GM20000 (cell line): Measurements from ENCODE around the gene FYN.

Experiments
- DNase-seq: peaks from one replicate; pipeline ENCODE4 v3.0.0; 2012; ENCODE audit warnings: low spot score
- TF ChIP-seq, protein P1 (sequence below): IDR thresholded peaks from 2 replicates; pipeline ENCODE4 v1.5.1; 2012; ENCODE audit warnings: mild to moderate bottlenecking, control low read depth; ENCODE audit errors: extremely low read depth, missing control alignments

The FYN gene

GRCh38 chr6:111880181-111880888 lies 7.1 kb upstream of the FYN start:
- DNase-seq: no peak
- TF ChIP-seq, protein P1, sequence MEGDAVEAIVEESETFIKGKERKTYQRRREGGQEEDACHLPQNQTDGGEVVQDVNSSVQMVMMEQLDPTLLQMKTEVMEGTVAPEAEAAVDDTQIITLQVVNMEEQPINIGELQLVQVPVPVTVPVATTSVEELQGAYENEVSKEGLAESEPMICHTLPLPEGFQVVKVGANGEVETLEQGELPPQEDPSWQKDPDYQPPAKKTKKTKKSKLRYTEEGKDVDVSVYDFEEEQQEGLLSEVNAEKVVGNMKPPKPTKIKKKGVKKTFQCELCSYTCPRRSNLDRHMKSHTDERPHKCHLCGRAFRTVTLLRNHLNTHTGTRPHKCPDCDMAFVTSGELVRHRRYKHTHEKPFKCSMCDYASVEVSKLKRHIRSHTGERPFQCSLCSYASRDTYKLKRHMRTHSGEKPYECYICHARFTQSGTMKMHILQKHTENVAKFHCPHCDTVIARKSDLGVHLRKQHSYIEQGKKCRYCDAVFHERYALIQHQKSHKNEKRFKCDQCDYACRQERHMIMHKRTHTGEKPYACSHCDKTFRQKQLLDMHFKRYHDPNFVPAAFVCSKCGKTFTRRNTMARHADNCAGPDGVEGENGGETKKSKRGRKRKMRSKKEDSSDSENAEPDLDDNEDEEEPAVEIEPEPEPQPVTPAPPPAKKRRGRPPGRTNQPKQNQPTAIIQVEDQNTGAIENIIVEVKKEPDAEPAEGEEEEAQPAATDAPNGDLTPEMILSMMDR: no peak

GRCh38 chr6:111875741-111876140 lies 2.5 kb upstream of the FYN start:
- DNase-seq: no peak
- TF ChIP-seq, protein P1: no peak

DNA sequence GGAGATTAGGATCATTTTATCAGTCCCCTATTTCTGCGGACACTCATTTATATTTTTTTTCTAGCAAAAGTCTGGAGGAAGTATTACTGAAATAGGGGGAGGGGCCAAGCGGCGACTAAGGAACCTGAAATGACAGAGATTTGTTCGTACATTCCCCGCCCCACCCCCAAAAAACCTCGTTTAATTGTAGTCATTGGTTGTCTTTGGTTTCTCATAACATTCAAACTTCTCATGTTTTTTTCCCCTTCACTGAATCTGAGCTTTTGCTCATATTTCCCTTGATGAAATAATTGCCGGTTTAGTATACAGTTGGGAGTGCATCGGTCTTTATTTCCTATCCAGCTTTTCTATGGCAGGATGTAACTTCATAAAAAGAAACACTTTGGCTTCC lies 768 bp upstream of the FYN start:
- TF ChIP-seq, protein P1: no peak
- DNase-seq: peak; percentile 36

- DNase-seq: peak; percentile 45
- TF ChIP-seq, protein P1: no peak
These were observed 663 bp downstream of the FYN start for GRCh38 chr6:111872401-111873177.

GRCh38 chr6:111871725-111872400 lies 1.4 kb downstream of the FYN start:
- TF ChIP-seq, protein P1: no peak
- DNase-seq: peak; percentile 15

DNA sequence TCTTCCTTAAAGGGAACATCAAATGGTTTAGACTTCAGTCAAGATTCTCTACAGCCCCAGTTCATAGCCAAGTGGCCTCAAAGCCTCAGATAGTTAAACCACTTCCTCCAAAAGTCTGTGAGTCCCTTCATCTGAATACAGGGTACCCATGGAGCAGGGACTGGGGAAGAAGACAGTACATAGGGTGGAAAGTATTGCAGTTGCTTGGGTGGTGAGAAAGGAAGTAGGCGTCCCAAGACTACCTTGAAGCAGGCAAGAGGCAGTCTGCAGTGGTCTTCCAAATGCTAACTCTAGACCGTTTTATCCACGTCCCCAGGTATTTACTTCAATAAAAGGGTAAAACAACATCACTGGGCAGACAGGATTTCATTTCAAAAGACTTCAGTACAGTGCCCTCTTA lies 2.0 kb downstream of the FYN start:
- peak; percentile 36 for DNase-seq
- TF ChIP-seq, protein P1: no peak

- TF ChIP-seq, protein P1: no peak
- DNase-seq: no peak
These were observed 2.5 kb downstream of the FYN start for GRCh38 chr6:111870742-111871064.
